Measurements from ENCODE around the gene SGPP1.
"Not testable (repeated sequence)": the region's sequence is repeated elsewhere in the genome, so short reads cannot be mapped to it uniquely, and the experiment has no call there.

Gene SGPP1

DNA sequence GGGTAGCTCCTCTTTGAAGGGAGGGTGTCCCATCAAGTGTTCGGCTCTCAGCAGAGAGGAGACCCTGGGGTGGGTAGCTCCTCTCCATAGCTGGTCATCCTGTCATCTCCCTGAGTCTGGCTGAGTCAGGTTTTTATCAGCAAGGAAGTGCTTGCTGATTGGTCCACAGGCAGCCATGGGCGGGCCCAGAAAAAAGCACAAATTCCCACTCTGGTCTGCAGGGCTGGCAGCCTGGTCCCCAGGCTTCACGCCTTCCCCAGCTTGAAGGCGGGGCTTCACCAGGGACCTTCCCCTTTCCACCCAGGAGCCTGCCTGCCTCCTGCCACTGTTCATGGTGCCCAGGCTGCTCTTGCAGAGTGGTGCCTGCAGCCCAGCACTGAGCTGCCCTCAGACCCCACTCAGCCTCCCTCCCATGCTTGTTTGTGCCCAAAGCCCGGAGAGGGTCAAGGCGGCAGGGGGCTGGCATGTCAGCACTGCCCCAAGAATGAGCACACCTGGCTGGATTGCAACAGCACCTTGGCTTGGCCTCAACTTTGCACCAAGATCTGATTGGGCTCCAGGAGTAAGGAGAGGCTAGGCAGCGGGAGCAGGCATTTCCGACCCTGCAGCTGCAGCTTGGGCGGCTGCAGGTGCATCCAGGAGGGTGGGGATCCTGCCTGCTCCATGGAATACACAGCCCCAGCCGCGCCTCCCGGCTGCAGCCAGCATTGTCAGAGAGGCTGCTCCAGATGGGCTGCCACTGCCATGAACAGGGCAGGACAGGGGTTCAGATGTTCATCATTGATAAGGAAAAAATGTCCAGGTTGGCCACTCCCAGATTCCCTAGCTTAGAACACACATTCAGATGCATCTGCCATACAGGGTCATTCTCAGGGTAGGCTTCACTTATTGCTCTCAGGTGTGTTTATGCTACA, 64.2 kb downstream of the SGPP1 start:
- H3K27me3 ChIP-seq: no peaks in the 10 kb centered on the region
- no peaks in the 10 kb centered on the region for H3K36me3 ChIP-seq
- H3K4me3 ChIP-seq (ENCODE audit: low read depth in 1 of 2, low read length in 1 of 2): no peak overlapping the region
- no peaks in the 10 kb centered on the region for H3K9me3 ChIP-seq
- TF ChIP-seq, protein P1, sequence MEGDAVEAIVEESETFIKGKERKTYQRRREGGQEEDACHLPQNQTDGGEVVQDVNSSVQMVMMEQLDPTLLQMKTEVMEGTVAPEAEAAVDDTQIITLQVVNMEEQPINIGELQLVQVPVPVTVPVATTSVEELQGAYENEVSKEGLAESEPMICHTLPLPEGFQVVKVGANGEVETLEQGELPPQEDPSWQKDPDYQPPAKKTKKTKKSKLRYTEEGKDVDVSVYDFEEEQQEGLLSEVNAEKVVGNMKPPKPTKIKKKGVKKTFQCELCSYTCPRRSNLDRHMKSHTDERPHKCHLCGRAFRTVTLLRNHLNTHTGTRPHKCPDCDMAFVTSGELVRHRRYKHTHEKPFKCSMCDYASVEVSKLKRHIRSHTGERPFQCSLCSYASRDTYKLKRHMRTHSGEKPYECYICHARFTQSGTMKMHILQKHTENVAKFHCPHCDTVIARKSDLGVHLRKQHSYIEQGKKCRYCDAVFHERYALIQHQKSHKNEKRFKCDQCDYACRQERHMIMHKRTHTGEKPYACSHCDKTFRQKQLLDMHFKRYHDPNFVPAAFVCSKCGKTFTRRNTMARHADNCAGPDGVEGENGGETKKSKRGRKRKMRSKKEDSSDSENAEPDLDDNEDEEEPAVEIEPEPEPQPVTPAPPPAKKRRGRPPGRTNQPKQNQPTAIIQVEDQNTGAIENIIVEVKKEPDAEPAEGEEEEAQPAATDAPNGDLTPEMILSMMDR (IDR thresholded peaks at IDR 0.05): no peak
- H3K4me1 ChIP-seq (ENCODE audit: control insufficient read depth in 1 of 2, insufficient read depth in 1 of 2, low read depth in 1 of 2, low read length in 1 of 2): no peaks in the 10 kb centered on the region
- H3K27ac ChIP-seq: no peak overlapping the region

DNA sequence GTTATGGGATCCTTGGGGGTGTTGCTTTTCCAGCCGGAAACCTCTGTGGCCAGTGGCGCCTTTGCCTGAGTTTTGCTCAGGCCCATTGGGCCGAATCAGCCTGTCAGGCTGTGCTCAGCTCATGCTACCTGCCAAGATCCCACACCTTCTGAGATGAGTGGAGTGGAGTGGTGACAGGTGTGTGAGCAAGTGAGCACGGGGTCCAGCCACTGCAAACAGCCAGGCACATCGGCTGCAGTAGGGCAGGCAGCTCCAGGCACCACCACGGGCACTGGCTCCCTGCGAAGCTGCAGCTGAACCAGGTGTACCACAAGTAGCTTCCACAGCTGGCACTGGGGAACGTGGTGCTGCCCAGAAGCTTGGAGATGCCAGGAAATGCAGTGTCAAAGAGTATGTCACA, 65.1 kb downstream of the SGPP1 start:
- no peak overlapping the region for H3K27ac ChIP-seq
- no peaks in the 10 kb centered on the region for H3K9me3 ChIP-seq
- no peaks in the 10 kb centered on the region for H3K27me3 ChIP-seq
- no peaks in the 10 kb centered on the region for H3K4me1 ChIP-seq (ENCODE audit: control insufficient read depth in 1 of 2, insufficient read depth in 1 of 2, low read depth in 1 of 2, low read length in 1 of 2)
- TF ChIP-seq, protein P1 (IDR thresholded peaks at IDR 0.05): no peak
- no peak overlapping the region for H3K4me3 ChIP-seq (ENCODE audit: low read depth in 1 of 2, low read length in 1 of 2)
- H3K36me3 ChIP-seq: no peaks in the 10 kb centered on the region

DNA sequence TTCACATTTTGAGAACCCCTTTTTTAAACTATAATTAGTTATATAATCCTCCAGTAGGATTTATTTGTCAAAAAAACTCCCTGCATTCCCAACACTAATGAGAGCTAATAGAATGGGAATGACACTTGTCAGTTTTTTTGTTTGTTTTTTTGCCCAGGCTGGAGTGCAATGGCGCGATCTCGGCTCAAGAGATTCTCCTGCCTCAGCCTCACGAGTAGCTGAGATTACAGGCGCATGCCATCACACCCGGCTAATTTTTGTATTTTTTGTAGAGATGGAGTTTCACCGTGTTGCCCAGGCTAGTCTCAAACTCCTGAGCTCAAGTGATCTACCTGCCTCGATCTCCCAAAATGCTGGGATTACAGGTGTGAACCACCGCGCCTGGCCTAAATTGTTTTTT, 66.0 kb downstream of the SGPP1 start:
- not testable (repeated sequence) for H3K4me3 ChIP-seq (ENCODE audit: low read depth in 1 of 2, low read length in 1 of 2); H3K36me3 ChIP-seq; H3K27ac ChIP-seq; H3K4me1 ChIP-seq (ENCODE audit: control insufficient read depth in 1 of 2, insufficient read depth in 1 of 2, low read depth in 1 of 2, low read length in 1 of 2); H3K9me3 ChIP-seq; H3K27me3 ChIP-seq

DNA sequence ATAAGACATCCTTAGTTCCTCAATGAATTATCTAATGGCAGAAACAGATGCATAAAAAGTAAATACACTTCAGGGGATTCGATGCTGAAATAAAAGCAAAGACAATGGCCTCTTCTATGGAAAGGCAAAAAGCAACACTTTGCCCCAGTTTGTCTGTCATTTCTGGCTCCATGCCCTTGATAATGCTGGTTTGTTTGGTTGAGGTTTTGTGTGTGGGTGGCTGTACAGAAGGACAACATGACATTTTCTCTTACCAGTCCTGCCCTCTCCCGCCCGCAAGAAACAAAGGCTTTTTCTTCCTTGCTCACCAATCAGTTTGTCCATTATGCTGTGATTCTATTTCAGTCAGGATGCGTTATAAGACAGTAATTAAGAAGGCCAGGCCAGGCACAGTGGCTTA, 68.1 kb downstream of the SGPP1 start:
- TF ChIP-seq, protein P1 (IDR thresholded peaks at IDR 0.05): no peak
- H3K4me3 ChIP-seq (ENCODE audit: low read depth in 1 of 2, low read length in 1 of 2): no peak overlapping the region
- no peaks in the 10 kb centered on the region for H3K36me3 ChIP-seq
- H3K27me3 ChIP-seq: no peaks in the 10 kb centered on the region
- no peak overlapping the region for H3K27ac ChIP-seq
- no peaks in the 10 kb centered on the region for H3K4me1 ChIP-seq (ENCODE audit: control insufficient read depth in 1 of 2, insufficient read depth in 1 of 2, low read depth in 1 of 2, low read length in 1 of 2)
- H3K9me3 ChIP-seq: no peaks in the 10 kb centered on the region

DNA sequence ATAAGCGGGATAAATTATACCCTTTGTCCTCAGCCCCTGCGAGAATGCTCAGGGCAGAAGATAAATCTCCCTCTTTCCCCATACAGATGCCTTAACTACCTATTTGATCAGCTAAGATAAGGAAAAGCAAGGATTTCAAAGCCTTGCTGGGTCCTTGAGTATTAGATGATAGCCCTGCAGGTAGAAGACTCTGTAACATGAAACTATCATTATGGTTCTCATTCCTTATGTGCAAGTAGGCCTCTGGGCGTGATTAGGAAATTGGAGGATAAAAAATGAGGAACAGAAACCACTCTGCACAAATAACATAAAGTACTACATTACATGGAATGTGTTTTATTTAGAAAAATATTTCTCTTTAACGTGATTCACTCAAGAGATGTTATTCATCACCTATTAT, 71.7 kb downstream of the SGPP1 start:
- Histone ChIP-seq H3K4me1 (ENCODE audit: control insufficient read depth in 1 of 2, insufficient read depth in 1 of 2, low read depth in 1 of 2, low read length in 1 of 2) (no peaks in the 10 kb centered on the region), H3K27me3 (no peaks in the 10 kb centered on the region), H3K9me3 (no peaks in the 10 kb centered on the region), H3K36me3 (no peaks in the 10 kb centered on the region), H3K27ac (no peak overlapping the region), H3K4me3 (ENCODE audit: low read depth in 1 of 2, low read length in 1 of 2) (no peak overlapping the region)
- TF ChIP-seq, protein P1 (IDR thresholded peaks at IDR 0.05): no peak

DNA sequence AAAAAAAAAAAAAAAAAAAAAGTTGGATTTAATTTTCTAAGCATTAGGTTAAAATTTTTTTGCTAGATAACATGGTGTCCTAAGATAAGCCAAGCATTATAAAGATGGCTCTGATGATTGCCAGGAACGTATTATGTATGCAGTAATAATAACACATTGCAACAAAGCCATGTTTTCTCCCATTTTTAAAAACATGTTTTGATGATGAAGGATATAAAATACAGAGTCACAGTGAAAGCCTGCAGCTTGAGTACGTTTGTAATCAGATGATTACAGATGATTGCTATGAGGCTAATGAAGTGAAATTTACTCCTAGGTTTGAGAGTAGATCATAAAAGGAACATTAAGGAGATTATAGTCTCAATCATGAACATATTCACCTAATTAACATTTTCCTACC, 72.9 kb downstream of the SGPP1 start:
- no peaks in the 10 kb centered on the region for H3K4me1 ChIP-seq (ENCODE audit: control insufficient read depth in 1 of 2, insufficient read depth in 1 of 2, low read depth in 1 of 2, low read length in 1 of 2)
- no peak overlapping the region for H3K4me3 ChIP-seq (ENCODE audit: low read depth in 1 of 2, low read length in 1 of 2)
- TF ChIP-seq, protein P1 (IDR thresholded peaks at IDR 0.05): no peak

More for the DNA sequence above, 72.9 kb downstream of the SGPP1 start:
- Histone ChIP-seq H3K9me3 (no peaks in the 10 kb centered on the region), H3K27ac (no peak overlapping the region), H3K27me3 (no peaks in the 10 kb centered on the region), H3K36me3 (no peaks in the 10 kb centered on the region)
